T-helper 2 cell treated with Interferon-gamma antibody and Interleukin-4, amounts not matched to agents 100 ng/mL and 5 ng/mL, for 36 hours (primary cell): ENCODE measurements around the gene SWAP70. TPM values are rescaled to one million over a fixed set of nuclear protein-coding genes. Genes with fewer than 3 reads are reported as not detected.

ENCODE experiments used
- intact Hi-C: fragments of 100-400 bp; cut with micrococcal nuclease; formaldehyde crosslinking; loops from one replicate; pipeline ENCODE4 v1.15.1; 2023
- total RNA-seq: library from RNA; stranded (reverse); gene quantifications from 2 replicates; pipeline ENCODE4 v1.2.3, GENCODE V29; 2022

Gene SWAP70
- total RNA-seq, 1 donor from 2014 or later, result 7.1 TPM

DNA sequence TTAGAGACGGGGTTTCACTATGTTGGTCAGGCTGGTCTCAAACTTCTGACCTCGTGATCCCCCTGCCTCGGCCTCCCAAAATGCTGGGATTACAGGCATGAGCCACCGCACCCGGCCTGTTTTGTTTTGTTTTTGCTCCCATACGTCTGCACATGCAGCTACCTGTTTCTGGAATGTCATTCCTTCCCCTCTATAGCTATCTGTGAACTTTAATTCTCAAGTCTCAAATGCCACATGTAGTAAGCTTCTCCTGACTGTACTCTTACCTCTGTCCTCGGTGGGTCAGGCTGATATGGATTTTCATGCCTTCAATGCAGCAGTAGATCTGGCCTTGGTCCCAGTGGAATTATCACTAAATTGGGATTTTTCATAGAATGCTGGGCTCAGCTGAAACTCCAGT lies 12.4 kb upstream of the SWAP70 start:
- intact Hi-C loops, result no loop called here

GRCh38 chr11:9651899-9652748 lies 11.8 kb upstream of the SWAP70 start:
- intact Hi-C loops, result no loop called here

- intact Hi-C loops, result no loop called here
Measured at GRCh38 chr11:9653871-9654270, 10.0 kb upstream of the SWAP70 start.

DNA sequence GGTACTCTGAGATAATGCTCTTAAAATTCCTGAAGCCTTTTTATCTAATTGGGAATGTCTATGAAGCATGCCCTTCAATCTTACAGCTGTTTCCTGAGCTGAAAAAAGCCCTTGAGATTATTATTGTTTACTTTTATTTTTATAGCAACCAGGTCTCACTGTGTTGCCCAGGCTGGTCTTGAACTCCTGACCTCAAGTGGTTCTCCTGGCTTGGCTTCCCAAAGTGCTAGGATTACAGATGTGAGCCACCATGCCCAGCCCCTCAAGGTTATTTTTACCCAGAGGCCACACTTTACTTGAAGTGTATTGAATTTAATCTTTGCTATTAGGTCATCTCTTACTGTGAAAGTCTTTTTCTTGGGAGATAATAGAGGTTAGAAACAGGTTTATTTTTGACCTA lies 7.0 kb upstream of the SWAP70 start:
- intact Hi-C loops, result no loop called here

GRCh38 chr11:9657531-9657930 lies 6.3 kb upstream of the SWAP70 start:
- intact Hi-C loops, result no loop called here

DNA sequence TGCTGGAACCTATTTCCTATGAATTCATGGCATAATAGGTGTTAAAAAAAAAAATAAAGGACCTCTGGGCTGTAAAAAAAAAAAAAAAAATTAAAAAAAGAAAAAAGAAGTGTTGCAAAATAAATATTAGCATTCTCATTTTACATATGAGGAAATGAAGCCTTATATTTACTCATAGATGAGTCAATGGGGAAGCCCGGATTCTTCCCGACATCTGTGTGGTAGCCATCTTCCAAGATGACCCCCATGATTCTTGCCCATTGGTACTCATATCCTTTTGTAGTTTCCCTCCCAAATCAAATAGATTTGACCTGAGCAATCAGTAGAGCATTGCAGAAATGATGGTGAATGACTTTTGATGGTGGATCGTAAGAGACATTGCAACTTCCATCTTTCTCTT lies 3.0 kb upstream of the SWAP70 start:
- intact Hi-C loops, result loop anchor here (5.0 kb wide), 1 partner anchor 96 kb away; no protein-coding TSS in a partner anchor

- intact Hi-C loops, result loop anchor here (2.0 to 5.0 kb wide), 2 partner anchors 47 to 95 kb away; no protein-coding TSS in a partner anchor
Measured at GRCh38 chr11:9662273-9662672, 1.6 kb upstream of the SWAP70 start.

- intact Hi-C loops, result loop anchor here (5.0 kb wide), 1 partner anchor 93 kb away; no protein-coding TSS in a partner anchor
Measured at GRCh38 chr11:9664276-9665171, 647 bp downstream of the SWAP70 start.

- intact Hi-C loops, result no loop called here
Measured at GRCh38 chr11:9665749-9666148, 1.9 kb downstream of the SWAP70 start.

GRCh38 chr11:9669954-9670353 lies 6.1 kb downstream of the SWAP70 start:
- intact Hi-C loops, result no loop called here

DNA sequence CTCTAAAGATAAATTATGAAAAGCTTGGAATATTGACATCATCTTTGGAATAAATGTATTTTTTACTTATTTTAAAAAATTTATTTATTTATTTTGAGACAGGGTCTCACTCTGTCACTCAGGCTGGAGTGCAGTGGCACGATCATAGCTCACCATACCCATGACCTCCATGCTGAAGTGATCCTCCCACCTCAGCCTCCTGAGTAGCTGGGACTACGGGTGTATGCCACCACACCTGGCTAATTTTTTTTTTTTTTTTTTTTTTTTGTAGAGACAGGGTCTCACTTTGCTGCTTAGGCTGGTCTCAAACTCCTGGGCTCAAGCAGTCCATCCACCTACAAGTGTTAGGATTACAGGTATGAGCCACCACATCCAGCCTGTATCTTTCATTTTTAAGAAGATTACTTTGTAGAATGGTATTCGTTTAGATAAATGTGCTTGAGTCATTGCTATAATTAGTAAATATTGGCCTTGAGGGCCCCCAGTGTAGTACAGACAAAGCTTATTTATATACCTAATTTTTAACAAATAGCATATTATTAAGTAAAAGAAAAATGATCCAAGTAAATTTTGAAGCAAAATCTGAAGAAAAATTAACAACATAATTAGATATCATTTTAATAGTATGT lies 8.5 kb downstream of the SWAP70 start:
- intact Hi-C loops, result no loop called here

GRCh38 chr11:9672918-9673317 lies 9.0 kb downstream of the SWAP70 start:
- intact Hi-C loops, result no loop called here

- intact Hi-C loops, result no loop called here
Measured at GRCh38 chr11:9675691-9676090, 11.8 kb downstream of the SWAP70 start.

- intact Hi-C loops, result no loop called here
Measured at GRCh38 chr11:9677951-9678350, 14.1 kb downstream of the SWAP70 start.

GRCh38 chr11:9678576-9678975 lies 14.7 kb downstream of the SWAP70 start:
- intact Hi-C loops, result no loop called here

DNA sequence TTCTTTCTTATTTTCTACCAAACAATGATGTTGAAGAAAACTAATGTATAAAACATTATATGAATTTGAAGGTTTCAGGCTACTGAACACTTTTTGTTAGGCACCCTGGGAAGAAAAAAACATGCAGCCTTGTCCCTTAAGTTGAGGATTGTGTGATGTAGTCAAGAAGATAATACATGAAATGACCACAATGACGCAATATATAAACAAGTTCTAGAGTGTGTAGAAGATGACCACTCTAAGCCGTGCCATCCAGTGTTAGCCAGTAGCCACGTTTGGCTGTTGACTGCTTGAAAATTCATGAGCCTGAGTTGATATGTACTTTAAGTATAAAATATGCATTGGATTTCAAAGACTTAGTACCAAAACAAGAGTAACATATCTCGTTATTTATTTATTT lies 16.2 kb downstream of the SWAP70 start:
- intact Hi-C loops, result no loop called here

DNA sequence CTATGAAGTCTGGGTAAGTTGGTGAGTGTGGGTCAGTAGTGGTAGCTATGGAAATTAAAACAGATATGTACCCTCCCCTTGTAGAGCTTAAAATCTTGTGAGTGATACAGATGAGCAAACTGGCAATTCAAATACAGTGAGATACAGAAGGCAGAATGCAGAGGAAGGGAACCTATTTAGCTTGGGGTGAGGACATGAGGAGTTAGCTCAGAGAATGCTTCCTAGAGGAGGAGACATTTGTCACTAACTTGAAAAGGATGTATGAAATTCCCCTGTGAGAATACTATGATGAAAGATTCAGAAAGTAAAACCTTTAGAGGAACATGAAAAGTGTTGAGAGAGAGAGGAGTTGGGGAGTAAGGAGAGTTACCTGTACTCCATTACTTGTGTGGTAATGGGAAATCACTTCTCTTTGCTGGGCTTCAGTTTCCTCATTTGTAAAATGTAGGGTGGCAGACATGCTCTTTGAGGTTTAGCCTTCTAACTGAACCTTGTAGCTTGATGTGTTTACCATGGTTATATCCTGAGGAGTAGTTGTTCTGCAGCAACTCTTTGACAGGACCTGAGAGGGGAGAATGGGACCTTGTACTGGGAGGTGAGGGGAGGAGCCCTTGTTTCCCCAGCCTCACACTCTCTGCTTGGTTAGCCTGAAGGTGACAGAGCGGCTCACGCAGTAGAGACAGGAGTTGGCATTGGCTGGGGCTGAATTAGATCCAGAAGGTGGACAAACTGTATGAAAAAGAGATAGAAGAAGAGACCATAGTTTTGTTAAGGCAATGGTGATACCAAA lies 17.9 kb downstream of the SWAP70 start:
- intact Hi-C loops, result no loop called here

GRCh38 chr11:9687711-9688477 lies 24.0 kb downstream of the SWAP70 start:
- intact Hi-C loops, result no loop called here

DNA sequence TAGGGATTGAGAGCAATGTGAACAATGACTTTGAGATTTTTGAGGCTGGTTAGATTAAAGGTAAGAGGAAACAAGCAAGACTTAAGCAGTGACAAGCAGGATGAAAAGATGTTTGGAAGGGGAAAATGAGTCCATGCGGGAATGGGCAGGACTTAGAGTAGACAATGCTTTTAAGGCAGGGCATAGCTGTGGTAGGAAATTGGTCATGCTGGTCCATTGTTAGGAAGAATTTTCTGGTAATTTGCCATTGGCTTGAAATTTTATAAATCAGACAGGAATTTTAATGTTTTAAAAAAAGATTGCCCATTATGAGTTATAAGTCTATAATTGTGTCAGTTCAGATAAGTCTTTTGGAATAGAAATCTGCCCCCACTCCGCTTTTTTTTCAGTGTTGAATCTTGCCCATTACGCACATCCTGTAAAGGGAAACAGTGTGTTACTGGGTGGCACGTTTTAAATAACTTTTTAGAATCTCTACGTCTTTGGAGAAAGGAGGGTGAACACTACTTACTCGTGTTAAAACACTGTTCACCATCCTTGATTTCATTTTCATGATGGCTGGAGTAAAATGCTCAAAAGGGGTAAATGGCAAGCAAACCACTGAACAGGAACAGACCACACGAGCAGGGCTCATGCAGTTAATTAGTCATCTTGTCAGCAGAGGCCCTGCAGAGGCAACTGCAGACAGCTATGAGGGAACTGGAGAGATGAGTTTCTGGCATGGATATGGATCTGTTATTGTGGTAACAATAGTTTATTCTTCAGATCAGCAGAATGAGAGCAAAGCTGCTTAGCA lies 25.0 kb downstream of the SWAP70 start:
- intact Hi-C loops, result no loop called here
